Keratinocyte (primary cell): ENCODE results near the gene L3MBTL3. TPM values are rescaled to one million over a fixed set of nuclear protein-coding genes. Genes with fewer than 3 reads are reported as not detected.

Experiments
- DNase-seq: peaks from one replicate; pipeline ENCODE4 v3.0.0-alpha.2; 2011; ENCODE audit warnings: low read depth, missing footprints, low spot score
- FAIRE-seq: peaks from 2 replicates; lab custom pipeline; 2011; peaks lifted over from hg19 to GRCh38; lab: Jason Lieb, UNC
- H2AFZ ChIP-seq: 2 replicates; pipeline ENCODE4 v1.6.0; 2012; ENCODE audit warnings: low read length, control low read depth, inconsistent platforms; ENCODE audit not compliant: control insufficient read depth
- H3K27ac ChIP-seq: 2 replicates; pipeline ENCODE4 v1.5.1; 2011; ENCODE audit warnings: low read length; ENCODE audit not compliant: control insufficient read depth, insufficient read depth
- H3K27me3 ChIP-seq: 3 replicates; pipeline ENCODE4 v1.6.0; 2011; ENCODE audit warnings: low read length; ENCODE audit not compliant: control insufficient read depth, insufficient read depth; ENCODE audit errors: extremely low read depth
- H3K36me3 ChIP-seq, 2 experiments: 2 replicates in 1 of 2; 3 replicates in 1 of 2; pipeline ENCODE4 v1.5.1; 2011; ENCODE audit warnings: low read length in 2 of 2, mild to moderate bottlenecking in 1 of 2; ENCODE audit not compliant: control insufficient read depth in 2 of 2, insufficient read depth in 2 of 2; ENCODE audit errors: extremely low read depth in 1 of 2
- H3K4me1 ChIP-seq: 3 replicates; pipeline ENCODE4 v1.5.1; 2011; ENCODE audit warnings: low read length; ENCODE audit not compliant: control insufficient read depth, insufficient read depth; ENCODE audit errors: extremely low read depth
- H3K4me2 ChIP-seq: 3 replicates; pipeline ENCODE4 v1.6.0; 2011; ENCODE audit warnings: low read depth, low read length; ENCODE audit not compliant: control insufficient read depth, insufficient read depth; ENCODE audit errors: extremely low read depth
- H3K4me3 ChIP-seq, 3 experiments: fragments of 200-600 bp in 1 of 3; sonication (generic) in 1 of 3; 2 replicates in 2 of 3; 3 replicates in 1 of 3; pipeline ENCODE4 v1.5.1; 2011 to 2016; ENCODE audit warnings: low read length in 3 of 3, mild to moderate bottlenecking in 3 of 3, control low read depth in 2 of 3, inconsistent platforms in 1 of 3, low read depth in 1 of 3, mixed read lengths in 1 of 3, mixed run types in 1 of 3, moderate library complexity in 1 of 3; ENCODE audit not compliant: control insufficient read depth in 2 of 3, insufficient read depth in 2 of 3; ENCODE audit errors: extremely low read depth in 1 of 3
- H3K79me2 ChIP-seq: 2 replicates; pipeline ENCODE4 v1.6.0; 2012; ENCODE audit warnings: low read length; ENCODE audit not compliant: control insufficient read depth, insufficient read depth
- H3K9ac ChIP-seq: 3 replicates; pipeline ENCODE4 v1.6.0; 2011; ENCODE audit warnings: low read length; ENCODE audit not compliant: control insufficient read depth, insufficient read depth; ENCODE audit errors: extremely low read depth
- H3K9me1 ChIP-seq: 3 replicates; pipeline ENCODE4 v1.6.0; 2011; ENCODE audit warnings: low read length; ENCODE audit not compliant: control insufficient read depth, insufficient read depth; ENCODE audit errors: extremely low read depth
- H3K9me3 ChIP-seq: 2 replicates; pipeline ENCODE4 v1.5.1; 2012; ENCODE audit warnings: low read depth, low read length; ENCODE audit not compliant: control insufficient read depth
- H4K20me1 ChIP-seq: 3 replicates; pipeline ENCODE4 v1.6.0; 2011; ENCODE audit warnings: low read length; ENCODE audit not compliant: control insufficient read depth, insufficient read depth; ENCODE audit errors: extremely low read depth
- EZH2 ChIP-seq: IDR thresholded peaks from one replicate; pipeline ENCODE4 v1.6.1; 2012; ENCODE audit warnings: inconsistent platforms, mild to moderate bottlenecking, low read length, moderate library complexity
- dilution Hi-C: fragments of 300-500 bp; cut with MboI; formaldehyde crosslinking; loops from one replicate; pipeline ENCODE4 v1.7.0; 2020; ENCODE audit warnings: low sequenced_read_pairs; ENCODE audit not compliant: extremely low pct_ligation_motif_present
- polyA plus RNA-seq, 5 experiments: library from polyadenylated mRNA; depleted of rRNA in 3 of 5; stranded (reverse) in 3 of 5; stranded (forward) in 1 of 5; unstranded in 1 of 5; fragments of >200 nt; gene quantifications; 1 replicate in 1 of 5; 2 replicates in 3 of 5; 3 replicates in 1 of 5; pipeline versions ENCODE4 v1.2.1 to v1.2.3, GENCODE V29; 2011 to 2012; ENCODE audit warnings: missing spikeins in 2 of 5, low read depth in 1 of 5, low replicate concordance in 1 of 5
- TF ChIP-seq, protein P1 (sequence below), 3 experiments: IDR thresholded peaks in 1 of 3; conservative IDR thresholded peaks in 1 of 3; optimal IDR thresholded peaks in 1 of 3; 2 replicates in 2 of 3; 3 replicates in 1 of 3; pipeline versions ENCODE3 to v1.5.1; 2011; ENCODE audit warnings: low read length in 3 of 3, mild to moderate bottlenecking in 3 of 3, moderate library complexity in 2 of 3, control low read depth in 1 of 3, inconsistent platforms in 1 of 3; ENCODE audit not compliant: insufficient read depth in 2 of 3; ENCODE audit errors: extremely low read depth in 1 of 3

The L3MBTL3 gene
- polyA plus RNA-seq, 1 donor (not counting 4 experiments of a cell fraction or from before 2014, with no cell fraction given), result 16.6 TPM

GRCh38 chr6:130029163-130029562 lies 10.8 kb downstream of the L3MBTL3 start:
- FAIRE-seq, result no peak
- dilution Hi-C loops, result no loop called here

DNA sequence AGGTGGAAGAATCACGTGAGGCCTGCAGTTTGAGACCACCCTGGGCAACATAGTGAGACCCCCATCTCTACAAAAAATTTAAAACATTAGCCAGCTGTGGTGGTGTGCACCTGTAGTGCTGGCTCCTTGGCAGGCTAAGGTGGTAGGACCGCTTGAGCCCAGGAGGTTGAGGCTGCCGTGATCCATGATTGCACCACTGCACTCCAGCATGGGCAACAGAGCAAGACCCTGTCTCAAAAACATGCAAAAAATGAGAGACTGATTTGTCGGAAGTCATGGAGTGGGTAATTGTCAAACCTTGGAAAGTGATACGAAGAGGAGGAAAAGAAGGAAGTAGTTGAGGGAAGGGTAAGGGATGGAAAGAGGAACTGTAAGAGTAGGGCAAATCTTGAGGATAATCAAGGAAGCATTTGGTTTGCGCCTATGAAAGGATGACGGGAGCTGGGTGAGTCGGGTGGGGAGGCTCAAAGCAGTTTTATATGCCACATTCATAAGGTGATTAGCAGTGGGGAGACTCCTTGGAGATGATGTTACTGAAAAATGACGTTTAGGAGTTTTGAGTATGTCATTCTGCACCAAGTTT lies 14.5 kb downstream of the L3MBTL3 start:
- no peak overlapping the region for H3K4me2 ChIP-seq
- no peaks in the 10 kb centered on the region for H3K9me3 ChIP-seq
- peaks cover 3% of the 10 kb centered on the region for H4K20me1 ChIP-seq
- peaks cover 3% of the 10 kb centered on the region for H3K9me1 ChIP-seq
- TF ChIP-seq, protein P1, sequence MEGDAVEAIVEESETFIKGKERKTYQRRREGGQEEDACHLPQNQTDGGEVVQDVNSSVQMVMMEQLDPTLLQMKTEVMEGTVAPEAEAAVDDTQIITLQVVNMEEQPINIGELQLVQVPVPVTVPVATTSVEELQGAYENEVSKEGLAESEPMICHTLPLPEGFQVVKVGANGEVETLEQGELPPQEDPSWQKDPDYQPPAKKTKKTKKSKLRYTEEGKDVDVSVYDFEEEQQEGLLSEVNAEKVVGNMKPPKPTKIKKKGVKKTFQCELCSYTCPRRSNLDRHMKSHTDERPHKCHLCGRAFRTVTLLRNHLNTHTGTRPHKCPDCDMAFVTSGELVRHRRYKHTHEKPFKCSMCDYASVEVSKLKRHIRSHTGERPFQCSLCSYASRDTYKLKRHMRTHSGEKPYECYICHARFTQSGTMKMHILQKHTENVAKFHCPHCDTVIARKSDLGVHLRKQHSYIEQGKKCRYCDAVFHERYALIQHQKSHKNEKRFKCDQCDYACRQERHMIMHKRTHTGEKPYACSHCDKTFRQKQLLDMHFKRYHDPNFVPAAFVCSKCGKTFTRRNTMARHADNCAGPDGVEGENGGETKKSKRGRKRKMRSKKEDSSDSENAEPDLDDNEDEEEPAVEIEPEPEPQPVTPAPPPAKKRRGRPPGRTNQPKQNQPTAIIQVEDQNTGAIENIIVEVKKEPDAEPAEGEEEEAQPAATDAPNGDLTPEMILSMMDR (optimal IDR thresholded peaks at IDR 0.05 in 1 of 3, IDR thresholded peaks at IDR 0.05 in 1 of 3, conservative IDR thresholded peaks at IDR 0.05 in 1 of 3; ENCODE audit: extremely low read depth in 1 of 3, insufficient read depth in 2 of 3, low read length in 3 of 3), result no peak
- TF ChIP-seq EZH2, result no peak
- dilution Hi-C loops, result no loop called here
- H3K36me3 ChIP-seq, result peaks cover 0 to 4% of the 10 kb centered on the region in 2 experiments
- no peaks in the 10 kb centered on the region for H3K4me1 ChIP-seq
- no peaks in the 10 kb centered on the region for H3K27me3 ChIP-seq
- H3K4me3 ChIP-seq, result no peak overlapping the region
- no peak overlapping the region for H3K9ac ChIP-seq
- no peak overlapping the region for H2AFZ ChIP-seq
- H3K79me2 ChIP-seq, result peaks cover 41% of the 10 kb centered on the region
- DNase-seq, result no peak
- H3K27ac ChIP-seq, result no peak overlapping the region
- no peak for FAIRE-seq

More at GRCh38 chr6:130029163-130029562, 10.8 kb downstream of the L3MBTL3 start:
- no peak for DNase-seq
- no peaks in the 10 kb centered on the region for H3K4me1 ChIP-seq
- no peak overlapping the region for H3K27ac ChIP-seq
- H3K9me1 ChIP-seq, result no peaks in the 10 kb centered on the region
- no peak overlapping the region for H3K4me3 ChIP-seq
- no peaks in the 10 kb centered on the region for H4K20me1 ChIP-seq
- H2AFZ ChIP-seq, result no peak overlapping the region
- peaks cover 0 to 2% of the 10 kb centered on the region in 2 experiments for H3K36me3 ChIP-seq
- no peaks in the 10 kb centered on the region for H3K9me3 ChIP-seq
- H3K9ac ChIP-seq, result no peak overlapping the region
- no peaks in the 10 kb centered on the region for H3K27me3 ChIP-seq
- H3K79me2 ChIP-seq, result peaks cover 42% of the 10 kb centered on the region
- no peak for TF ChIP-seq EZH2
- TF ChIP-seq, protein P1 (optimal IDR thresholded peaks at IDR 0.05 in 1 of 3, IDR thresholded peaks at IDR 0.05 in 1 of 3, conservative IDR thresholded peaks at IDR 0.05 in 1 of 3; ENCODE audit: extremely low read depth in 1 of 3, insufficient read depth in 2 of 3, low read length in 3 of 3), result no peak
- H3K4me2 ChIP-seq, result no peak overlapping the region
